ENCODE measurements around the gene RBL1. TPM values are rescaled to one million over a fixed set of nuclear protein-coding genes. Genes with fewer than 3 reads are reported as not detected.
"Not testable (repeated sequence)": the region's sequence is repeated elsewhere in the genome, so short reads cannot be mapped to it uniquely, and the experiment has no call there.

Gene RBL1
- total and polyA plus RNA-seq, 2 of the 4 experiments (the other 2 are of a cell fraction) = 3.3 to 7.5 TPM

DNA sequence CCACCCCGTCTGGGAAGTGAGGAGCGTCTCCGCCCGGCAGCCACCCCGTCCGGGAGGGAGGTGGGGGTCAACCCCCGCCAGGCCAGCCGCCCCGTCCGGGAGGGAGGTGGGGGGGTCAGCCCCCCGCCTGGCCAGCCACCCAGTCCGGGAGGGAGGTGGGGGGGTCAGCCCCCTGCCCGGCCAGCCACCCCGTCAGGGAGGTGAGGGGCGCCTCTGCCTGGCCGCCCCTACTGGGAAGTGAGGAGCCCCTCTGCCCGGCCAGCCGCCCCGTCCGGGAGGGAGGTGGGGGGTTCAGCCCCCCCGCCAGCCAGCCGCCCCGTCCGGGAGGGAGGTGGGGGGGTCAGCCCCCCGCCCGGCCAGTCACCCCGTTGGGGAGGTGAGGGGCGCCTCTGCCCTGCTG lies 83.2 kb downstream of the RBL1 start:
- CTCF ChIA-PET; dilution Hi-C loops (cut with HindIII; ENCODE audit: low sequenced_read_pairs, unreplicated experiment); H2AK9ac ChIP-seq (replicated peaks; ENCODE audit: low read depth, low read length, poor library complexity); H4K20me1 ChIP-seq (ENCODE audit: insufficient read depth, low read length); H2BK5ac ChIP-seq (ENCODE audit: low read depth, low read length, poor library complexity, severe bottlenecking); H3K27me3 ChIP-seq (ENCODE audit: control insufficient read depth, insufficient read depth, low read length); H3K36me3 ChIP-seq (ENCODE audit: control insufficient read depth, insufficient read depth, low read length); H2BK15ac ChIP-seq (ENCODE audit: low read depth, low read length); BruUV-seq (replicated peaks); H3K4me1 ChIP-seq (ENCODE audit: control insufficient read depth, insufficient read depth, low read length); H3K4me2 ChIP-seq (ENCODE audit: low read depth, low read length); H4K91ac ChIP-seq (ENCODE audit: insufficient read depth, low read depth, low read length); H3K23ac ChIP-seq (ENCODE audit: low read depth, low read length); DNase-seq; H3K18ac ChIP-seq (ENCODE audit: low read depth, low read length); in situ Hi-C loops (cut with MboI; ENCODE audit: low sequenced_read_pairs); H3K9me3 ChIP-seq (ENCODE audit: control insufficient read depth, insufficient read depth, low read length); H3K9me1 ChIP-seq (ENCODE audit: insufficient read depth, low read length); H2BK120ac ChIP-seq (ENCODE audit: low read depth, low read length); H3K79me1 ChIP-seq (ENCODE audit: low read depth in 1 of 2, low read length in 2 of 2); H2BK20ac ChIP-seq (ENCODE audit: low read depth, low read length); H2AFZ ChIP-seq (replicated peaks; ENCODE audit: low read length, poor library complexity); H4K5ac ChIP-seq (ENCODE audit: low read depth, low read length); H3K4me3 ChIP-seq (ENCODE audit: insufficient read depth, low read depth, low read length); H2AK5ac ChIP-seq (ENCODE audit: low read depth, low read length); H4K8ac ChIP-seq (ENCODE audit: low read depth in 2 of 2, low read length in 2 of 2); H3K14ac ChIP-seq (replicated peaks; ENCODE audit: low read depth, low read length); H3K56ac ChIP-seq (ENCODE audit: extremely low read depth, insufficient read depth, low read length); intact Hi-C loops (cut with micrococcal nuclease); H3K4ac ChIP-seq (ENCODE audit: low read depth, low read length); H3K9ac ChIP-seq (ENCODE audit: low read depth, low read length); ATAC-seq (ENCODE audit: low read depth); POLR2A ChIA-PET (ENCODE audit: unreplicated experiment); H3K27ac ChIP-seq (ENCODE audit: insufficient read depth, low read length): not testable (repeated sequence)
- 100% methylated on average over 4 of the region's 28 CpGs; no CpG with 5 or more reads in 1 of the 2 experiments for WGBS, 2 experiments (ENCODE audit: extremely low coverage in 2 of 2, insufficient read length in 1 of 2)

GRCh38 chr20:37011858-37012257 lies 83.9 kb downstream of the RBL1 start:
- ATAC-seq (ENCODE audit: low read depth); H2AFZ ChIP-seq (replicated peaks; ENCODE audit: low read length, poor library complexity); H3K4ac ChIP-seq (ENCODE audit: low read depth, low read length); dilution Hi-C loops (cut with HindIII; ENCODE audit: low sequenced_read_pairs, unreplicated experiment); POLR2A ChIA-PET (ENCODE audit: unreplicated experiment); H3K4me1 ChIP-seq (ENCODE audit: control insufficient read depth, insufficient read depth, low read length); H2BK120ac ChIP-seq (ENCODE audit: low read depth, low read length); H2AK9ac ChIP-seq (replicated peaks; ENCODE audit: low read depth, low read length, poor library complexity); H2BK5ac ChIP-seq (ENCODE audit: low read depth, low read length, poor library complexity, severe bottlenecking); H2BK15ac ChIP-seq (ENCODE audit: low read depth, low read length); H3K27me3 ChIP-seq (ENCODE audit: control insufficient read depth, insufficient read depth, low read length); H3K56ac ChIP-seq (ENCODE audit: extremely low read depth, insufficient read depth, low read length); H3K27ac ChIP-seq (ENCODE audit: insufficient read depth, low read length); H2AK5ac ChIP-seq (ENCODE audit: low read depth, low read length); in situ Hi-C loops (cut with MboI; ENCODE audit: low sequenced_read_pairs); H4K8ac ChIP-seq (ENCODE audit: low read depth in 2 of 2, low read length in 2 of 2); H3K14ac ChIP-seq (replicated peaks; ENCODE audit: low read depth, low read length); H4K91ac ChIP-seq (ENCODE audit: insufficient read depth, low read depth, low read length); H4K20me1 ChIP-seq (ENCODE audit: insufficient read depth, low read length); H3K9ac ChIP-seq (ENCODE audit: low read depth, low read length); CTCF ChIA-PET; H3K36me3 ChIP-seq (ENCODE audit: control insufficient read depth, insufficient read depth, low read length); H3K79me1 ChIP-seq (ENCODE audit: low read depth in 1 of 2, low read length in 2 of 2); DNase-seq; H2BK20ac ChIP-seq (ENCODE audit: low read depth, low read length); H3K4me2 ChIP-seq (ENCODE audit: low read depth, low read length); H3K9me1 ChIP-seq (ENCODE audit: insufficient read depth, low read length); H3K23ac ChIP-seq (ENCODE audit: low read depth, low read length); H3K18ac ChIP-seq (ENCODE audit: low read depth, low read length); H3K4me3 ChIP-seq (ENCODE audit: insufficient read depth, low read depth, low read length); H4K5ac ChIP-seq (ENCODE audit: low read depth, low read length); BruUV-seq (replicated peaks); H3K9me3 ChIP-seq (ENCODE audit: control insufficient read depth, insufficient read depth, low read length); intact Hi-C loops (cut with micrococcal nuclease): not testable (repeated sequence)
- 98% methylated on average over 12 of the region's 25 CpGs; no CpG with 5 or more reads in 1 of the 2 experiments for WGBS, 2 experiments (ENCODE audit: extremely low coverage in 2 of 2, insufficient read length in 1 of 2)

All from IMR-90 (cell line).